Upper lobe of left lung (tissue), 4 donors: Measurements from ENCODE around the gene CDC42BPG.

ENCODE experiments used
- EP300 ChIP-seq, 4 donors: sonication (generic); formaldehyde crosslinking; IDR thresholded peaks; one replicate each; pipeline ENCODE4 v1.5.1; 2017; ENCODE audit warnings: antibody characterized with exemption in 4 of 4, control low read depth in 2 of 4
- POLR2A ChIP-seq, 4 donors: fragments of 450-650 bp; IDR thresholded peaks; one replicate each; pipeline ENCODE4 v1.5.1; 2016 to 2017; ENCODE audit warnings: antibody characterized with exemption in 4 of 4, mild to moderate bottlenecking in 2 of 4
- TF ChIP-seq, protein P1 (sequence below), 6 experiments: fragments of 450-650 bp in 4 of 6; fragments of 200-600 bp in 2 of 6; sonication (generic) in 2 of 6; IDR thresholded peaks; one replicate each; pipeline ENCODE4 v1.5.1; 2016 to 2019; ENCODE audit warnings: antibody characterized with exemption in 6 of 6

DNA sequence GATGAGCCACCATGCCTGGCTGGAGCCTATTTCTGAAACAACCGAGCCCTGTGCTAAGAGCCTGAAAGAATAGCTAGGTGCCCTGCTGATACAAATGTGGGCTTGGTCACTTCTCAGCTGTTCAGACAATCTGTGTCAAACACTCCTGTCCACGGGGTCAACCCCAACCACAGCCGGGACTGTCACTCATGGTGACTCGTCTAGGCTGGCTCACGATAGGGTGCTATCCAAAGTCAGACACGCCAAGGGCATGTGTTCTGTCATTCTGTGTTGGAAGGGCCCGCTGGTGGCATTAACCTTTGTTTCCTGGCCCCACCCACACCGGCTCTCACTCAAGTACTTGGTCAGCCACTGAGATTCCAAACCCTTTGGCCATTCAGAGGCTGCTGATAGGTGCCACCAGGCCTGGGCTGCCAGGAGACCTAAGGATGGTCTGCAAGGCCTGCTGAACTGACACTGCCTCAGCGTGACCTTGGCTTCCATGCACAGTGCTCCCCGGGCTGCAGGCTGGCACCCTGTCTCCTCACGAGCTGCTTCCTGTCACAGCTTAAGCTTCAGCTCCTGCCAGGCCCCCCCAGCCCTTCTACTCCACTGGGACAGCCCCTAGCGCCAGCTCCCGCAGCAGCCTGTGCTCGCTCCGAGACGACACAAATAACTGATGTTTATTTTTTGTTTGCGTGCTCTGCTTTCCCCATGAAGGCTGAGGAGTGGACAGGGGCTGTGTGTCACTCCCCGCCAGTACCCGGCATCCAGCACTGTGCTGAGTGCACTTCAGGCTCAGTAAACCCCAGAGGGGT, 14.2 kb upstream of the CDC42BPG start:
- TF ChIP-seq, protein P1, sequence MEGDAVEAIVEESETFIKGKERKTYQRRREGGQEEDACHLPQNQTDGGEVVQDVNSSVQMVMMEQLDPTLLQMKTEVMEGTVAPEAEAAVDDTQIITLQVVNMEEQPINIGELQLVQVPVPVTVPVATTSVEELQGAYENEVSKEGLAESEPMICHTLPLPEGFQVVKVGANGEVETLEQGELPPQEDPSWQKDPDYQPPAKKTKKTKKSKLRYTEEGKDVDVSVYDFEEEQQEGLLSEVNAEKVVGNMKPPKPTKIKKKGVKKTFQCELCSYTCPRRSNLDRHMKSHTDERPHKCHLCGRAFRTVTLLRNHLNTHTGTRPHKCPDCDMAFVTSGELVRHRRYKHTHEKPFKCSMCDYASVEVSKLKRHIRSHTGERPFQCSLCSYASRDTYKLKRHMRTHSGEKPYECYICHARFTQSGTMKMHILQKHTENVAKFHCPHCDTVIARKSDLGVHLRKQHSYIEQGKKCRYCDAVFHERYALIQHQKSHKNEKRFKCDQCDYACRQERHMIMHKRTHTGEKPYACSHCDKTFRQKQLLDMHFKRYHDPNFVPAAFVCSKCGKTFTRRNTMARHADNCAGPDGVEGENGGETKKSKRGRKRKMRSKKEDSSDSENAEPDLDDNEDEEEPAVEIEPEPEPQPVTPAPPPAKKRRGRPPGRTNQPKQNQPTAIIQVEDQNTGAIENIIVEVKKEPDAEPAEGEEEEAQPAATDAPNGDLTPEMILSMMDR (IDR thresholded peaks at IDR 0.05) = no peak
- TF ChIP-seq POLR2A (IDR thresholded peaks at IDR 0.05) (no peak), EP300 (IDR thresholded peaks at IDR 0.05) (no peak)
